Mesothelial cell of epicardium (in vitro differentiated cells): Measurements from ENCODE around the gene TEX52. TPM values are rescaled to one million over a fixed set of nuclear protein-coding genes. Genes with fewer than 3 reads are reported as not detected.

Source experiments
- DNase-seq, 2 experiments: peaks; one replicate each; pipeline ENCODE4 v3.0.0; 2021; ENCODE audit warnings: low spot score in 2 of 2; ENCODE audit not compliant: unreplicated experiment in 2 of 2
- H3K27ac Mint-ChIP-seq: 2 replicates; pipeline ENCODE4 v1.8.0; 2021; ENCODE audit warnings: mixed read lengths
- H3K27me3 Mint-ChIP-seq: 2 replicates; pipeline ENCODE4 v1.8.0; 2021; ENCODE audit warnings: low read depth, mixed read lengths
- H3K36me3 Mint-ChIP-seq: 2 replicates; pipeline ENCODE4 v1.8.0; 2021; ENCODE audit warnings: mixed read lengths
- H3K4me1 Mint-ChIP-seq: 2 replicates; pipeline ENCODE4 v1.8.0; 2021; ENCODE audit warnings: mixed read lengths
- H3K4me3 Mint-ChIP-seq: 2 replicates; pipeline ENCODE4 v1.8.0; 2021; ENCODE audit warnings: mild to moderate bottlenecking, moderate library complexity, mixed read lengths
- H3K9me3 Mint-ChIP-seq: 2 replicates; pipeline ENCODE4 v1.8.0; 2021; ENCODE audit warnings: mixed read lengths
- CTCF ChIP-seq: fragments of 200-600 bp; sonication (generic); IDR thresholded peaks from one replicate; pipeline ENCODE4 v1.5.0; 2021; ENCODE audit warnings: antibody characterized with exemption; ENCODE audit not compliant: unreplicated experiment
- total RNA-seq: library from RNA; stranded (reverse); gene quantifications from 3 replicates; pipeline ENCODE4 v1.2.1, GENCODE V29; 2021

Gene TEX52
- total RNA-seq, 1 donor from 2014 or later, result not detected

- DNase-seq, result no peak
- no peak for TF ChIP-seq CTCF
- H3K9me3 Mint-ChIP-seq, result no peaks in the 10 kb centered on the region
- peaks cover 2% of the 10 kb centered on the region for H3K4me1 Mint-ChIP-seq
- no peak overlapping the region for H3K27ac Mint-ChIP-seq
- H3K36me3 Mint-ChIP-seq, result peaks cover 21% of the 10 kb centered on the region
- no peaks in the 10 kb centered on the region for H3K27me3 Mint-ChIP-seq
- no peak overlapping the region for H3K4me3 Mint-ChIP-seq
Observed at GRCh38 chr12:2860170-2860569, 3.3 kb upstream of the TEX52 start.

GRCh38 chr12:2858944-2859421, 2.1 kb upstream of the TEX52 start:
- H3K27me3 Mint-ChIP-seq, result no peaks in the 10 kb centered on the region
- TF ChIP-seq CTCF, result no peak
- H3K4me3 Mint-ChIP-seq, result no peak overlapping the region
- H3K4me1 Mint-ChIP-seq, result peaks cover 2% of the 10 kb centered on the region
- no peak overlapping the region for H3K27ac Mint-ChIP-seq
- DNase-seq, result no peak
- no peaks in the 10 kb centered on the region for H3K9me3 Mint-ChIP-seq
- H3K36me3 Mint-ChIP-seq, result peaks cover 14% of the 10 kb centered on the region

GRCh38 chr12:2858334-2858733, 1.5 kb upstream of the TEX52 start:
- TF ChIP-seq CTCF, result no peak
- peaks cover 5% of the 10 kb centered on the region for H3K4me1 Mint-ChIP-seq

GRCh38 chr12:2857576-2857975, 737 bp upstream of the TEX52 start:
- Mint-ChIP-seq H3K9me3 (no peaks in the 10 kb centered on the region), H3K4me1 (peaks cover 5% of the 10 kb centered on the region), H3K27ac (no peak overlapping the region), H3K4me3 (no peak overlapping the region), H3K27me3 (no peaks in the 10 kb centered on the region), H3K36me3 (peaks cover 12% of the 10 kb centered on the region)
- DNase-seq, result no peak
- no peak for TF ChIP-seq CTCF

More at GRCh38 chr12:2858334-2858733, 1.5 kb upstream of the TEX52 start:
- no peak overlapping the region for H3K27ac Mint-ChIP-seq
- no peaks in the 10 kb centered on the region for H3K9me3 Mint-ChIP-seq
- no peak for DNase-seq
- H3K27me3 Mint-ChIP-seq, result no peaks in the 10 kb centered on the region
- H3K4me3 Mint-ChIP-seq, result no peak overlapping the region
- peaks cover 12% of the 10 kb centered on the region for H3K36me3 Mint-ChIP-seq

GRCh38 chr12:2856051-2856450, 788 bp downstream of the TEX52 start:
- Mint-ChIP-seq H3K9me3 (no peaks in the 10 kb centered on the region), H3K4me1 (peaks cover 5% of the 10 kb centered on the region), H3K27me3 (no peaks in the 10 kb centered on the region), H3K36me3 (peaks cover 7% of the 10 kb centered on the region), H3K27ac (no peak overlapping the region), H3K4me3 (no peak overlapping the region)
- no peak for DNase-seq
- no peak for TF ChIP-seq CTCF

GRCh38 chr12:2855546-2855945, 1.3 kb downstream of the TEX52 start:
- Mint-ChIP-seq H3K4me1 (peaks cover 5% of the 10 kb centered on the region), H3K36me3 (peaks cover 7% of the 10 kb centered on the region), H3K4me3 (no peak overlapping the region), H3K9me3 (no peaks in the 10 kb centered on the region), H3K27me3 (no peaks in the 10 kb centered on the region), H3K27ac (no peak overlapping the region)
- DNase-seq, result no peak
- TF ChIP-seq CTCF, result no peak
